AG20443 (cell line): ENCODE measurements around the gene JMJD7.

Experiments
- DNase-seq: peaks from one replicate; pipeline ENCODE4 v3.0.0; 2012; ENCODE audit warnings: low spot score, mixed read lengths

JMJD7 gene

DNA sequence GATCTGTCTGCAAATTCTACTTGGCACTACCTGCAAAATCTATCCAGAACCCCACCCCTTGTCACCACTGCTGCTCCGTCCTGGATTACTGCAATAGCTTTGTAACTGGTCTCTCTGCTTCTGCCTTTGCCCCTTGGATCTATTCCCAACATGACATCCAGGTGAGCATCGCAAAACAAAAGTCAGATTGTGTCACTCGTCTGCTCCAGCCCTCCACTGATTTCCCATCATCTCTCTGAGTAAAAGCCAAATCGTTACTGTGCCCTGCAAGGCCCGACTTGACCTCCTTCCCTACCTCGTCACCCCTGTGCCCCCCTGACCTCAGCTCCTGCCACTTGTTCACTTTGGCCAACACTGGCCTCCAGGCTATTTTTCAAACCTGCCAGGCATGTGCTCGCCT is 56.6 kb downstream of the JMJD7 start:
- DNase-seq: no peak

DNA sequence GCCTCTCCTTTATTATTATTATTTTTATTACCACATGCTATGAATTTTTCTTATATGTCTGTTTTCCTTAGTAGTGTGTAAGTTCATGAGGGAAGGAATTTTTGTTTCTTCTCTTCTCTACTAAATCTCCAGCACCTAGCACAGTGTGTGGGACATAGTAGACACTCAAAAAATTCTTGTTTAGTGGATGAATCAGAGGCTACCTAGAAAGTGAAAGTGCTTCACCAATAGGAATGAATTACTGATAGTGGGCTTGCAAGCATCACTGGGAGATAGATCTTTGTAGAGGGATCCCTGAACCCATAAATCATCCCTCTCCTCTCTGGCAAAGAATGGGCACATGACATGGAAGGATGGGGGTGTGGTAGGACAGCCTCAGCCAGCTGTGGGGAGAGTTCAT is 57.4 kb downstream of the JMJD7 start:
- DNase-seq: no peak

DNA sequence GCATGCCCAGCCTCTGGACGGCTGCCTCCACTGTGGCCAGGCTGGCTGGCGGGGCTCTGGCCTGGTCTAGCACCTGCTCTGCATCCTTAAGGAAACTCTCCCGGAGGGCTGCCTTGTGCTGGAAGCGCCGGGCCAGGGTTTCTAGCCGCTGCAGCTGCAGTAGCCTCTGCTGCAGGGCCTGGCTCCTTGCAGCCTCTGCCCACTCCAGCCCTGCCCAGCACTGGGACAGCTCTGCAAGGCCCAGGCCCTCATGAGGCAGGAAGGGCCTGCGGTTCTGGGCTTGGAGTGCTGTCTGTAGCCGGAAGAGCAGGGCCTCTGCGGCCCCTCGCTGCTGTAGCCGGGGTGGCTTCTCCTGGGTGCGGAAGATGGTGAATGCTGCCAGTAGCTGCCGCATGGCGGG is 57.9 kb downstream of the JMJD7 start:
- no peak for DNase-seq

DNA sequence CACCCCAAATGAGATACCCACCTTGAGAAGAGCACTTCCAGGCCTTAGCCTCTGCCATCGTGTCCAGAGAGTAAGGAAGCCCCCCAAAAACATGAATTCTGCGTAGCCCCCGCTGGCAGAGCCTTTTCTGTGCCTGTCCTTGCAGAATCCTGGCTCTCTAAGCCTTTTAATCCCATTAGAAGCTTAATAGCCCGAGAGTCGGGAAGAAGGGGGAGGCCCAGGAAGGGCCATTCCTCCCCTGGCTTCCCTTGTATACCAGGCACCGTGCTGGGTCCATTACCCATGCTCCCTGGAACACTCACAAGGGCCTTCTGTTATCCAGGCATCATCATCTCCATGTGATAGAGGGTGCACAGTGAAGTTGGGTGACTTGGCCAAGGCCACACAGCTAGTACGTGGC is 58.8 kb downstream of the JMJD7 start:
- no peak for DNase-seq

DNA sequence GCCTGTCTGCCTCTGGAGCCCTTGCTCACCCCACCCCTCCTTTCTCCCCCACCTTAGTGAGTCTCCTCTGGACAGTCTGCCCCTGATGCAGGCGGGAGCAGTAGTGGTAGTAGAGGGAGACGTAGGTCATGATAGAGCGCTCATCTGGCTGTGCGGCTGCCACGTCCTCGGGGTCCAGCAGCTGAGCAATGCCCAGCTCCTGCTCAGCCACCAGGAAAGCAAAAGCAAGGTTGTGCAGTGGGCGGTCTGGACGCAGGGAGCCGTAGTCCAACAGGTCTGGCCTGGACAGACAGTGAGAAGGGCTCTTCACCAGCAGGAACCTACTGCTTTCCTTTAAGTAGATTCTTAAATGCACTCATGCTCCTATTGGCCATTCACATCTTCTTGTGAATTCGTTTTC is 59.3 kb downstream of the JMJD7 start:
- DNase-seq: no peak
